ENCODE data around the gene CD9.
"Not testable (repeated sequence)": the region's sequence is repeated elsewhere in the genome, so short reads cannot be mapped to it uniquely, and the experiment has no call there.

CD9 gene

DNA sequence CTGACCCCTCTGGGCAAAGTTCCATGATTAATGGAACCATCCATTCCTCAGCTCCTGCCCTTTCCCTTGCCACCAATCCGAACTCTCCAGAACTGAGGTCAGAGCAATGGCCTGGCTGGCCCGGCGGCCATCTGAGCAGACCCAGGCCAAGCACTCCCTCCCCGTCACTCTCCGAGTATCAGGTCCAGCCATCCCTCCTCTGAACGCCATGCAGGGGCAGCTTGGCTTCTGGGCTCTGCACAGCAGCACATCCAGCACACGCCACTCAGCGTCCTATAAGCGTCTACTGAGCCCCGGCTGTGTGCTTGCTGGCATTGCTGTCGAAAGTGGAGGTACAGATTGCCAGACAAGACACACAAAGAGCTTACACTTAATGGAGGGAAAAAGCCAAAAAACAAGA, 41.5 kb upstream of the CD9 start:
- TF ChIP-seq SPI1 (IDR thresholded peaks at IDR 0.05; ENCODE audit: borderline replicate concordance, low read depth) (no peak), REST (IDR thresholded peaks at IDR 0.05; ENCODE audit: insufficient replicate concordance, low read depth) (no peak), CTCF (IDR thresholded peaks at IDR 0.05; ENCODE audit: insufficient read depth, low read length) (no peak), GABPA (IDR thresholded peaks at IDR 0.05; ENCODE audit: low read depth) (no peak), POLR2AphosphoS5 (IDR thresholded peaks at IDR 0.05; ENCODE audit: low read depth) (no peak)
- no peak overlapping the region for H3K27ac ChIP-seq (replicated peaks)
- no peak for DNase-seq (ENCODE audit: low read depth in 1 of 2, low spot score in 1 of 2)
- no peaks in the 10 kb centered on the region for H3K27me3 ChIP-seq (ENCODE audit: insufficient read depth, poor library complexity, severe bottlenecking)
- H3K4me3 ChIP-seq (replicated peaks; ENCODE audit: insufficient read depth, low read length): no peak overlapping the region

DNA sequence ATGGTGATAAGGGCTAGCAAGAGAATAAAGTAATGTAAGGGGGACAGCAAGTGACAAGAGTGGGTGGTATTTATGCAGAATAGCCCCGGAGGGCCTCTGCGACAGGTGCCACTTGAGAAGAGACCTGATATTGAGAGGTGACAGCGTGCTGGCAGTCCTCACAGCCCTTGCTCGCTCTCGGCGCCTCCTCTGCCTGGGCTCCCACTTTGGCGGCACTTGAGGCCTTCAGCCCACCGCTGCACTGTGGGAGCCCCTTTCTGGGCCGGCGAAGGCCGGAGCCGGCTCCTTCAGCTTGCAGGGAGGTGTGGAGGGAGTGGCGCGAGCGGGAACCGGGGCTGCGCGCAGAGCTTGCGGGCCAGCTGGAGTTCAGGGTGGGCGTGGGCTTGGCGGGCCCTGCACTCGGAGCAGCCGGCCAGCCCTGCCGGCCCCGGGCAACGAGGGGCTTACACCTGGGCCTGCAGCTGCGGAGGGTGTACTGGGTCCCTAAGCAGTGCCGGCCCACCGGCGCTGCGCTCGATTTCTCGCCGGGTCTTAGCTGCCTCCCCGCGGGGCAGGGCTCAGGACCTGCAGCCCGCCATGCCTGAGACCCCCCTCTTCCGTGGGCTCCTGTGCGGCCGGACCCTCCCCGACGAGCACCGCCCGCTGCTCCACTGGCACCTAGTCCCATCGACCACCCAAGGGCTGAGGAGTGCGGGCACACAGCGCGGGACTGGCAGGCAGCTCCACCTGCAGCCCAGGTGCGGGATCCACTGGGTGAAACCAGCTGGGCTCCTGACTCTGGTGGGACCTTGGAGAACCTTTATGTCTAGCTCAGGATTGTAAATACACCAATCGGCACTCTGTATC, 40.8 kb upstream of the CD9 start:
- H3K4me3 ChIP-seq (replicated peaks; ENCODE audit: insufficient read depth, low read length); DNase-seq (ENCODE audit: low read depth in 1 of 2, low spot score in 1 of 2); H3K27ac ChIP-seq (replicated peaks); H3K27me3 ChIP-seq (ENCODE audit: insufficient read depth, poor library complexity, severe bottlenecking): not testable (repeated sequence)

- H3K27me3 ChIP-seq (ENCODE audit: insufficient read depth, poor library complexity, severe bottlenecking); DNase-seq (ENCODE audit: low read depth in 1 of 2, low spot score in 1 of 2); H3K27ac ChIP-seq (replicated peaks); H3K4me3 ChIP-seq (replicated peaks; ENCODE audit: insufficient read depth, low read length): not testable (repeated sequence)
These were observed 40.1 kb upstream of the CD9 start for GRCh38 chr12:6160049-6160649.

- no peaks in the 10 kb centered on the region for H3K27me3 ChIP-seq (ENCODE audit: insufficient read depth, poor library complexity, severe bottlenecking)
- H3K4me3 ChIP-seq (replicated peaks; ENCODE audit: insufficient read depth, low read length): no peak overlapping the region
- TF ChIP-seq REST (IDR thresholded peaks at IDR 0.05; ENCODE audit: insufficient replicate concordance, low read depth) (no peak), POLR2AphosphoS5 (IDR thresholded peaks at IDR 0.05; ENCODE audit: low read depth) (no peak), CTCF (IDR thresholded peaks at IDR 0.05; ENCODE audit: insufficient read depth, low read length) (no peak), GABPA (IDR thresholded peaks at IDR 0.05; ENCODE audit: low read depth) (no peak), SPI1 (IDR thresholded peaks at IDR 0.05; ENCODE audit: borderline replicate concordance, low read depth) (no peak)
- H3K27ac ChIP-seq (replicated peaks): no peak overlapping the region
- no peak for DNase-seq (ENCODE audit: low read depth in 1 of 2, low spot score in 1 of 2)
These were observed 38.9 kb upstream of the CD9 start for GRCh38 chr12:6161124-6161882.

Measured in HL-60 (cell line).